T-cell (primary cell): ENCODE results near the gene AKAP13. TPM values are rescaled to one million over a fixed set of nuclear protein-coding genes. Genes with fewer than 3 reads are reported as not detected.
A peak's percentile ranks its signal among the peaks of the same experiment; 100 is the strongest.

Experiments used
- ATAC-seq, 4 experiments: fragments of 200-7000 bp in 3 of 4; fragments of 150-1000 bp in 1 of 4; cut with Tn5 transposase; replicated peaks in 1 of 4; 1 replicate in 3 of 4; 2 replicates in 1 of 4; pipeline ENCODE4 v1.10.0; 2021; ENCODE audit warnings: moderate library complexity in 3 of 4, mild to moderate bottlenecking in 2 of 4, moderate number of reproducible peaks in 1 of 4
- CTCF ChIA-PET, 2 donors: fragments of 300-600 bp; sonication (Branson Sonifier 250); formaldehyde crosslinking; loops; one replicate each; lab custom pipeline; 2022; ENCODE audit warnings: antibody characterized with exemption in 2 of 2; lab: Charles Lee
- POLR2A ChIA-PET, 2 donors: fragments of 300-600 bp; sonication (Branson Sonifier 250); formaldehyde crosslinking; loops; one replicate each; lab custom pipeline; 2022; ENCODE audit warnings: antibody characterized with exemption in 2 of 2; lab: Charles Lee
- DNase-seq, 35 experiments: peaks; one replicate each; pipeline versions ENCODE4 v3.0.0 to v3.0.0-alpha.2; 2013 to 2023
- H3K27ac ChIP-seq: one replicate; pipeline ENCODE4 v1.5.1; 2013; ENCODE audit warnings: low read length
- H3K27me3 ChIP-seq, 2 experiments: replicated peaks in 1 of 2; 1 replicate in 1 of 2; 2 replicates in 1 of 2; pipeline versions ENCODE4 v1.6.1 to v1.7.0; 2013; ENCODE audit warnings: low read length in 1 of 2, mixed read lengths in 1 of 2; ENCODE audit not compliant: control insufficient read depth in 2 of 2, insufficient read depth in 2 of 2; ENCODE audit errors: extremely low read depth in 1 of 2
- H3K36me3 ChIP-seq, 2 donors: 1 replicate in 1 of 2; 2 replicates in 1 of 2; pipeline versions ENCODE4 v1.6.1 to v1.7.0; 2013; ENCODE audit warnings: low read length in 1 of 2; ENCODE audit not compliant: control insufficient read depth in 2 of 2, insufficient read depth in 1 of 2; ENCODE audit errors: extremely low read depth in 1 of 2
- H3K4me1 ChIP-seq, 2 experiments: 1 replicate in 1 of 2; 2 replicates in 1 of 2; pipeline versions ENCODE4 v1.6.1 to v1.7.0; 2013; ENCODE audit warnings: low read length in 2 of 2, mixed read lengths in 1 of 2; ENCODE audit not compliant: insufficient read depth in 2 of 2, control insufficient read depth in 1 of 2; ENCODE audit errors: extremely low read depth in 1 of 2
- H3K4me3 ChIP-seq, 2 donors: 1 replicate in 1 of 2; 2 replicates in 1 of 2; pipeline versions ENCODE4 v1.5.1 to v1.7.0; 2013; ENCODE audit warnings: mild to moderate bottlenecking in 2 of 2, low read length in 1 of 2, moderate library complexity in 1 of 2; ENCODE audit not compliant: control insufficient read depth in 1 of 2; ENCODE audit errors: extremely low read depth in 1 of 2
- H3K9me3 ChIP-seq: 2 replicates; pipeline ENCODE4 v1.7.0; 2013
- H3K27ac Mint-ChIP-seq, 2 donors: one replicate each; pipeline ENCODE4 v1.8.0; 2020 to 2021; ENCODE audit warnings: mild to moderate bottlenecking in 2 of 2, mixed read lengths in 2 of 2
- H3K27me3 Mint-ChIP-seq, 2 donors: one replicate each; pipeline ENCODE4 v1.8.0; 2021 to 2022; ENCODE audit warnings: mixed read lengths in 2 of 2
- H3K36me3 Mint-ChIP-seq: one replicate; pipeline ENCODE4 v1.8.0; 2021; ENCODE audit warnings: mixed read lengths
- H3K4me1 Mint-ChIP-seq, 3 donors: one replicate each; pipeline ENCODE4 v1.8.0; 2020 to 2022; ENCODE audit warnings: mixed read lengths in 3 of 3, mild to moderate bottlenecking in 1 of 3
- H3K4me3 Mint-ChIP-seq, 3 donors: one replicate each; pipeline ENCODE4 v1.8.0; 2020 to 2022; ENCODE audit warnings: mild to moderate bottlenecking in 3 of 3, mixed read lengths in 3 of 3, moderate library complexity in 3 of 3
- H3K9me3 Mint-ChIP-seq, 3 donors: one replicate each; pipeline ENCODE4 v1.8.0; 2020 to 2022; ENCODE audit warnings: mixed read lengths in 3 of 3
- WGBS: methylation state at CpG from one replicate; pipeline ENCODE4 v1.1.5; 2013; ENCODE audit warnings: missing lambda C conversion rate; ENCODE audit not compliant: insufficient coverage; 5-methylcytosine and 5-hydroxymethylcytosine counted together
- total RNA-seq, 35 experiments: library from RNA in 6 of 35; stranded (reverse) in 6 of 35; fragments of 120-200 nt in 1 of 35; gene quantifications; one replicate each; pipeline versions ENCODE4 v1.2.1 to v1.2.4 and lab custom pipeline; 2013 to 2026

The AKAP13 gene
- total RNA-seq, 5 donors from 2014 or later (not counting 1 experiment from before 2014, with no cell fraction given): 232 to 391 (median 281) TPM

DNA sequence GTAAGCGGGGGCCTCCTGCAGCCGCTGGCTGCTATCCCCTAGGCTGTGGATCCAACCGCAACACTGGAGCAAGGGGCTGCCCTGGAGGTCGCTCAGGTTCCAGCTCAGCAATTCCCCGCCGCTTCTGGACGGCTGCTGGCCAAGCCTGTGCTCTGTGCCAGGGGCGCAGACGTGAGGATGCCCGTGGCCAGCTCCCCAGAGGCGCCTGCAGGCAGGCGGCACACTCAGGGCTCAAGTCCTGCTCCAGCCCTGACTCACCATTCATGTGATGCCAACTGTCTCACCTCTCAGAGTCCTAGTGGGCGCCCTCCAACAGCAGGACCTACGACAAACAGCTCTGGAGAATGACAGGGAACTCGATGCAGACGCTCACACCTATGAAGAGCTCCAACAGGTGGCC lies 382.8 kb downstream of the AKAP13 start:
- no peaks in the 10 kb centered on the region for H3K4me1 ChIP-seq

DNA sequence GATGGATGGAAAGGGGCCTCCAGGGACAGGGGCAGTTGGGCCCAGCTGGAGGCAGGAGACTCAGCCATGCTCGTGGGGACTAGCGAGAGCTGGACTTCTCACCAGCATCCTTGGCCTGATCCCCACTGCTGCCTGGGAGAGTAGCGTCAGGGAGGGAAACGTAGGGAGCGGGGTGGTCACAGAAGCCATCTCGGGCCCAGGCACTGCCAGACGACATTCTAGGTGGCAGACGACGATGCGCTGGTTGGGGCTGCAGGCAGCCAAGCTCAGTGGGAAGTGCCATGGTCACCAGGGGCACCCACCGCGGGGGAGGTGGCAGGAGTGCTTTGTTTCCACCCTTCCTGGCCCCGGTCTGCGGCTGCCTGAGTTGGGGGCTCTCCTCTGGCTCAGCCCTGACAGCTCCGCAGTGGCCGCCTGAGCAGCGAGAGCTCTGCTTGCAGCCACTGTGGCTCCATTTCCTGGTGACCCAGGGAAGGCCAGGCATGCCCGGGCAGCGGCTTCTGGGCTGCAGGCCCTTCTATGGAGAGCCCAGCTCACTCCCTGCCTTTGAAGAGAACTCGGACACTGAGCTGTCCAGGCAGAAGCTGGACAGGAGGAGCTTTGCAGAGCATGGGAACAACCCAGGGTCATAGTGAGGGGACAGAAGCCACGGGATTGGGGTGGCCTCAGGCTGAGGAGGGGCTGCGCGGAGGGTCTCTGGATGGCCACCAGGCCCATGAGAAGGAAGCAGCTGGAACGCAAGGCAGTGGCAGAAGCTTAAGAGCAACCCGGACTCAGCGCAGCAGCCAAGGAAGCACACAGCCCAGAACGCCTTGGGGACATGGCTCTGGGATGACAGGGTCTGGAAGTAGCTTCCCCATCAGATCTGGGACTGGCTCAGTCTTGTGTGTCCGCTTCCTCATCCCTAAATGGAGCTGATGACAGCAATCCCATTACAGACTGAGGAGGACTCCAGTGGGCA lies 383.6 kb downstream of the AKAP13 start:
- H3K9me3 Mint-ChIP-seq: no peaks in the 10 kb centered on the region
- H3K27ac ChIP-seq: no peak overlapping the region
- no peaks in the 10 kb centered on the region for H3K9me3 ChIP-seq
- no peak for DNase-seq
- peaks cover 16 to 18% of the 10 kb centered on the region in 2 donors for H3K36me3 ChIP-seq
- ChIA-PET CTCF (interaction anchor here in 1 of 2 donors (0.5 kb wide), 1 partner anchor 29 kb away, joined by 3 read pairs; no protein-coding TSS in a partner anchor), POLR2A (no interaction called here)
- no peak overlapping the region for H3K27ac Mint-ChIP-seq
- peaks cover 2 to 16% (median 7%) of the 10 kb centered on the region in 3 donors for H3K4me1 Mint-ChIP-seq
- ATAC-seq: no peak
- WGBS: 93% methylated on average over 27 of the region's 28 CpGs
- no peaks in the 10 kb centered on the region for H3K27me3 Mint-ChIP-seq
- H3K4me3 ChIP-seq: no peak overlapping the region
- no peak overlapping the region for H3K4me3 Mint-ChIP-seq
- no peaks in the 10 kb centered on the region for H3K27me3 ChIP-seq
- H3K36me3 Mint-ChIP-seq: peaks cover 19% of the 10 kb centered on the region
- no peaks in the 10 kb centered on the region for H3K4me1 ChIP-seq

More for the DNA sequence above, 382.8 kb downstream of the AKAP13 start:
- Mint-ChIP-seq H3K27ac (no peak overlapping the region), H3K9me3 (no peaks in the 10 kb centered on the region), H3K4me1 (peaks cover 2 to 16% (median 7%) of the 10 kb centered on the region in 3 donors), H3K36me3 (peaks cover 15% of the 10 kb centered on the region), H3K27me3 (no peaks in the 10 kb centered on the region), H3K4me3 (no peak overlapping the region)
- WGBS: 93% methylated on average over 14 of the region's 16 CpGs
- ChIA-PET POLR2A (interaction anchor here in 1 of 2 donors (0.6 kb wide), 1 partner anchor 676 kb away, joined by 3 read pairs; no protein-coding TSS in a partner anchor), CTCF (no interaction called here)
- Histone ChIP-seq H3K27ac (no peak overlapping the region), H3K4me3 (no peak overlapping the region), H3K36me3 (peaks cover 13 to 17% of the 10 kb centered on the region in 2 donors), H3K9me3 (no peaks in the 10 kb centered on the region), H3K27me3 (no peaks in the 10 kb centered on the region)
- ATAC-seq (no peak), DNase-seq (no peak)

DNA sequence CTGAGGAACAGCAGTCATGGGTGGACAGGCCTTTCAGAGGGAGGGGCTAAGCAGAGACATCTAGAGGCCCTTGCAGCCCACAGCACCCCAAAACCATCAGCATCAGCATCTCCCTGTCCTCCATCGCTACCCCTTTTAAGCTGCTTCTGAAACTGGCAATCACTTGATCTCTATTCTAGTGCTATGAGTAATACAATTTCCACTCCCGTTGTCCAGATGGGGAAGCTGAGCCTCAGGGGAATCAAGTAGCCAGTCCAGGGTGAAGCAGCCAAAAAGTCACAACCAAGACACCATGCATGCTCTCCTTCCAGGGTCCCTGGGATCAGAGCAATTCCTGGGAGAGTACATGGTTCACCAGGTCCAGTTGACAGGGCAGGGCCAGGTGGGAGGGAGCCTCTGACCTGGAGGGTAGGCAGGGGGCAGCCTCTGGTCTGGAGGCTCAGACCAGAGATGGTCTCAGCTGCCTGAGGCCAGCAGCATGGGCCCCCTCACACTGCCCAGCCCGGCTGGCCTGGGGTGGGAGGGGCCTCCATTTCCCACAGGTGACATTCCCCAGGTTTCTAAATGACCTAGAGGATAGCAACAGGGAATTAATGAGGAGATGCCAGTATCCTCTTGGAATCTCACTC lies 384.4 kb downstream of the AKAP13 start:
- Histone ChIP-seq H3K36me3 (peaks cover 18 to 22% of the 10 kb centered on the region in 2 donors), H3K27me3 (no peaks in the 10 kb centered on the region), H3K4me1 (no peaks in the 10 kb centered on the region), H3K27ac (no peak overlapping the region), H3K9me3 (no peaks in the 10 kb centered on the region), H3K4me3 (no peak overlapping the region)
- Mint-ChIP-seq H3K9me3 (no peaks in the 10 kb centered on the region), H3K27me3 (no peaks in the 10 kb centered on the region), H3K4me3 (no peak overlapping the region), H3K36me3 (peaks cover 24% of the 10 kb centered on the region), H3K4me1 (peaks cover 2 to 16% (median 7%) of the 10 kb centered on the region in 3 donors), H3K27ac (no peak overlapping the region)
- 56% methylated on average over 1 of the region's 3 CpGs for WGBS
- ChIA-PET CTCF (no interaction called here), POLR2A (interaction anchor here in 1 of 2 donors (0.5 kb wide), 1 partner anchor 27 kb away, joined by 3 read pairs; no protein-coding TSS in a partner anchor)
- no peak for DNase-seq
- ATAC-seq: no peak

DNA sequence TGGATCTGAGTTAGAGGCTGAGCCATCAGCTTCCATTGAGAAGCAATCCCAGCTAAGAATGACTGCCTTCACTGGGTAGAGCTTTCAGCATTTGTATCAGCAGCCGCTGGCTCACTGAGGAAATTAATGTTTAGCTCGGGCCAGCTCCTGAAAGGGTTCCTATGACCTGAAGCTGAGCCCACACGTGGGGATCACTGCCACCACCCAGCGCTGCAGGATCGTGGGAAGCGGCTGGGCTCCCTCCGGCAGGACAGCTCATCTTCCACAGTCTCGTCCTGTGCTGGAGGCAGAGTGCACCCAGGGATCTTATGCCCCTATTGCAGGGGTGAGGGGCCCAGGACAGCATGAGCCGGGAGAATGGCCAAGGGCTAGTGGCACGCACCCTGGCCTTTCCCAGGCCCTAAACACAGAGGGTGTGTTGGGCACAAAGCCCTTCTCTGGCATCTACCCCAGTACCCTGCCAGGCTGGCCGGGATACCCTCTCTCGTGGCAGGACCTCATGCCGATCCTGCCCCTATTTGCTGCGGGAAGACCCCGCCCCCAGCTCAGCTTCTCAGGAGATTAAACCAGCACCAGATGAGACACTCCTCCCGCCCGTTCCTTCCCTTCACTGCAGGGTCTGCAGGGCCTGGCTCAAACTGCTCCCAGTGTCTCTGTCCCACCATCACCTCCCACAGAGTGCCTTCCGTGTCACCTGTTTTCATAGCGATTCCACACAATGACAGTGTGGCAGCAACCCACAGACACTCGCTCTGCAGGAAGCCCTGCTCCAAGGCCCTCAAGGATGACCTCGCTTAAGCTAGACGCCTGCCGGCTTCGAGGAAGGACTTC lies 385.8 kb downstream of the AKAP13 start:
- H3K36me3 ChIP-seq: peaks cover 12 to 18% of the 10 kb centered on the region in 2 donors
- H3K4me3 ChIP-seq: no peak overlapping the region
- no peak overlapping the region for H3K4me3 Mint-ChIP-seq
- no peak overlapping the region for H3K27ac ChIP-seq
- POLR2A ChIA-PET: no interaction called here
- DNase-seq: no peak
- H3K27ac Mint-ChIP-seq: peak overlapping the region in 1 of 2 donors; percentile 49
- H3K4me1 Mint-ChIP-seq: peaks cover 5 to 16% (median 8%) of the 10 kb centered on the region in 3 donors
- no peaks in the 10 kb centered on the region for H3K27me3 Mint-ChIP-seq
- peaks cover 28% of the 10 kb centered on the region for H3K36me3 Mint-ChIP-seq
- CTCF ChIA-PET: no interaction called here
- no peak for ATAC-seq
- H3K27me3 ChIP-seq: no peaks in the 10 kb centered on the region
- 94% methylated on average over 19 of the region's 24 CpGs for WGBS
- H3K9me3 Mint-ChIP-seq: no peaks in the 10 kb centered on the region
- H3K9me3 ChIP-seq: no peaks in the 10 kb centered on the region
- no peaks in the 10 kb centered on the region for H3K4me1 ChIP-seq

DNA sequence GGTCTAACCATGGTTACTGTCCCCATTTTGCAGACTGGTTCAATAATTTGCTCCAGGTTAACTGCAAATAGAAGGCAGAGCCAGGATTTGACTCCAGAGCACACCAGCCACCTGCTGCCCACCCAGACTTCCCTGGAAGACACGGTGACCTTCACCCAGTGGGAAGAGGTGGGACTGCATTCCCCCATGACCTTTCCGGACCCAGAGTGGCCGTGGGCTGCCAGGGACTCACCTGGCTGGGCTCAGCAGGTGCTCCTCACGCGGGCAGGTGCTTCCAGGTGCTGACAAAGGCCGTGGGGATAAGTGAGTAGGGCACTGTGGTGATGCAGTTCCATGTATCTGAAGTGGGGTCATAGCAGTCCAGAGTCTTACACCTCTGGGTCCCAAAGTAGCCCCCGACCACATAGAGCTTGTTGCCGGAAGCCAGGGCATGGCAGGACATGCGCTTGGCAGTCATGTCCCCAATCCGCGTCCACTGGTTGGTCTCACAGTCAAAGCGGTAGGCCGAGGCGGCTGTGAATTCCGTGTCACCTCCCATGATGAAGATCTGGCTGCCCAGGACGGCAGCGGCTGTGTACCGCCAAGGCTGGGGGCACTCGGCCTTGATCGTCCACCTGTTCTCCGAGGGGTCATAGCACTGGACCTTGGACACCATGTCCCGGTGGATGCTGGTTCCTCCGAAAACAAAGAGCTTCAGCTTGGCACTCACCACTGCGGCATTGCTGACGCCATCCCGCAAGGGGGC lies 387.6 kb downstream of the AKAP13 start:
- Histone ChIP-seq H3K4me3 (no peak overlapping the region), H3K9me3 (no peaks in the 10 kb centered on the region), H3K36me3 (peaks cover 10 to 11% of the 10 kb centered on the region in 2 donors), H3K27me3 (no peaks in the 10 kb centered on the region), H3K27ac (no peak overlapping the region), H3K4me1 (no peaks in the 10 kb centered on the region)
- DNase-seq: no peak
- Mint-ChIP-seq H3K4me1 (peaks cover 13 to 18% (median 15%) of the 10 kb centered on the region in 3 donors), H3K9me3 (no peaks in the 10 kb centered on the region), H3K36me3 (peaks cover 20% of the 10 kb centered on the region), H3K27ac (no peak overlapping the region), H3K4me3 (no peak overlapping the region), H3K27me3 (no peaks in the 10 kb centered on the region)
- ChIA-PET POLR2A (no interaction called here), CTCF (no interaction called here)
- 95% methylated on average over 24 of the region's 26 CpGs for WGBS
- no peak for ATAC-seq
